Stimulated activated CD8-positive, alpha-beta memory T cell treated with anti-CD3 and anti-CD28 coated beads, Interleukin-7, amount 100 ng/mL, for 24 hours (primary cell): ENCODE data around the gene SPACA4.
"Not testable (repeated sequence)": the region's sequence is repeated elsewhere in the genome, so short reads cannot be mapped to it uniquely, and the experiment has no call there.

Source experiments
- DNase-seq: peaks from one replicate; pipeline ENCODE4 v3.0.0-alpha.2; 2020; ENCODE audit warnings: low read depth

Gene SPACA4

DNA sequence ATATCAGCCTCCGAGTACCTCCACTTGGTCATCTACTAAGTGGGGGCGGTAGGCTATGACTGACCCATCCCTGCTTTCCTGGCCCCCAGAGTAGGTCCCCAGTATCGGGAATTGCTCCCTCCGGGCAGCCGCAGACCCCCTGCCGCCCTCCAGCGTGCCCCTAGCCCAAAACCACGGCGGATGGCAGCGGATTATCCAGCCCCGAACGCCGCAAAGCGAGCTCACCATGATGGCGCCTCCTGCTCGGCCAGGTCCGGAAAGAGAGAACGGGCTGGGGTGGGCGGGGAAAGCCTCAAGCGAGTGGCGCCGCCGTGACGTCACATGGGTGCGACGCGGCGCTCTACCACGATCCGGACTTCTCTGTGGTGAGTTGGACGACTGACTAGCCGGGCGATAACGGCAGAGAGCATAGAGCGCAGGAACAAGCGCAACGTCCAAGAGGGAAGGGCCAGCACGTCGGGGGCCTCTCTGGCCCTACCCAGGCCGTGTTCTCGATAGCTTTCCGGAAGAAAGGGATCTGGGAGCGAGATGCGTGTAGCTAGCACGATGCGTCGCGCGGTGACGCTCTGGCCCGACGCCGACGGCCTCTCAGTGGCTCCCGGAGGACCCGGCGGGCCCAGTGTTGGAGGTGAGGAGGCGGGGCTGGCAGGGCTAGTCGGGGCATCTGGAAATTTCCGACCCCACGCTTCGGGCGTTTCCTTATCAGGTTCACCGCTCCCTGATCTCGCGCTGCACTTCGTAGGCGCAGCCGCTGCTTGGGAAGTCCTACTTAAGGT, 12.6 kb downstream of the SPACA4 start, which contains the start of the genes RPL18 and SPHK2:
Gene RPL18, minus strand, starts transcription at position 263 of the 776 bp plus-strand sequence. Its CDS starts 35 bp downstream, at position 228.
Gene SPHK2, plus strand, starts transcription at position 591 of the 776 bp plus-strand sequence. CDS start 1,009 bp downstream, outside the sequence.
- DNase-seq, result peak; percentile 89

DNA sequence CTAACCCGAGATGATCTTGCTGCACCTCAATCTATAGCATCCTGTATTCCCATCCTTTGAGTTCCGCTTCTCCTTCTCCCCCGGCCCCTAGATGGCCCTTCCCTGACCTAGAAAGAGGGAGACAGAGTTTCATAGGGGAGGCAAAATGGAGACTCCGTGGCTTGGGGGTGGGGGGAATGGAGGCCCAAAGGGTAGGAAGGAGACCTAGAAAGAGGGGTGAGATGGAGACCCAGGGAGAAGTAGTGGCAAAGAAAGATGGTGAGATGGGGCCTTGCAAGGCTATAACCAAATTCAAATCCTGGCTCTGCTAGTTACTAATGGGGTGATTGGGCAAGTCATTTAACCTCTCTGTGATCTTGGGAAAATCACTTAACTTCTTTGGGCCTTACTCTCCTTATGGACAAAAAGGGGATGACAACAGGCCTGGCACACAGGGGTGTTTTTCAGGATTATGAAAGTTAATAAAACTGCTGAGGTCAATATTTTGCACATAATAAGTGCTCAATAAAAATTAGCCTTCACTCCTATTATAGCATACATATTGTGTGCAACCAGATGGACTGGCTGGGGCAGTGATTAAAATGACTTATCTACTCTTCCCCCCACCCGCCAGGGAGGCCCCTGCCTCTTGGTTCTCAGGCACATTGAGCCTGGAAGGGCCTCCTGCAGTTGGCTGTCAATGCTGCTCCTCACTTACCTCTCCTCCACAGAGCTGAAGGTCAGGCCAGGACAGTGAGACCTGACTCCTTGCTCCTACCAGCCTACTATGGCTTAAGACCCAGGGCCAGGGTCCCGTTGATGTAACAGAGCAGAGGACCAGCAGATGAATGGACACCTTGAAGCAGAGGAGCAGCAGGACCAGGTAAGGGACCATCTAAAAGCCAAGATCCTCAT, 13.4 kb downstream of the SPACA4 start:
- DNase-seq, result no peak

DNA sequence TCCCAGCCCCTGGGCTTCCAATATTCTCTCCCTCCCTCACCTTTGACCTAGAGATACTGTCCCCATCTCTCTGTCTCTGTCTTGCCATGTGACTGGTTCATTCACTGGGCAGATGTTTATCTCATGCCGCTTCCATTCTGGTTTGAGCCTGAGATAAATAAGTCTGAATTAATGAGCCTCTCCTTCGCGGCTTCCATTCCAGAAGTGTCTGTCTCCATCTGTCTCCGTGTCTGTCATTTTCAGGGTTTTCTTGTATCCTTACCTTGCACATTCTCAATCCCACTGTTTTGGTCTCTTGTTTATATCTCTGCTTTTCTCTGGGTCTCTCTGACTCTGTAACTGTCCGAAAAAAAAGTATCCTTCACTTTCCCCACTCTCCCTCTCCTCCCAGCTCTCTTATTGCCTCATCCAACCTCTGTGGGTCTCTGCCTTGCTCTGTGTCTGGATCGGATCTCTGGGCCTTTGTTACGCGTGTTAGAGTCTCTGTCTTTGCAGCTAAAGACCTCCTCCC, 17.1 kb downstream of the SPACA4 start:
- DNase-seq, result no peak

DNA sequence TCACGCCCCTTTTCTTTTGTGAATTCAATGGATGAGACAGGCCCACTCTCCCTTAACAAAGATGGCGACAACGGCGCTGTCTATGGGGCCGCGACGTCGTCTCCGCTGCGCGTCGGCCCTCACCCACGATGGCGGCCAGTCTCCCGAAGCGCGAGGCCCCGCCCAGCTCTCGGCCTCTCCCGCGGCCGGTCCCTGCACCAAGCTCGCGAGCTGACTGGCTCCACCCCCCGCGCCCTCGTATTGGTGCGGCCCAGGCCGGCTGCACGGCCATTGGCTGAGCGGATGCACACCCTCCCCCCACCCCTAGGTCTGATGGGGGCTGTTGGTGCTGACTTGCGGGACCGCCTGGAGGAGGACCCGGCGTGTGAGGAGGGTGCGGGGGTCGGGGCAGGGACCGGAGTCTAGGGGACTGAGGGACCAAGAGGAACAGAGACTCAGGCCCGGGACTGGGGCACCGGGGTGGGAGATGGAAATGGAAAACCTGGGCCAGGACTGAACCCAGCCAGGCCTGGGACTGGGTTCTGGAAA, 17.6 kb downstream of the SPACA4 start:
- DNase-seq, result peak; percentile 94

- DNase-seq, result no peak
Observed at GRCh38 chr19:48624791-48625723, 18.5 kb downstream of the SPACA4 start.

GRCh38 chr19:48625891-48626327, 19.4 kb downstream of the SPACA4 start:
- no peak for DNase-seq

- no peak for DNase-seq
Observed at GRCh38 chr19:48627201-48627864, 20.8 kb downstream of the SPACA4 start.

DNA sequence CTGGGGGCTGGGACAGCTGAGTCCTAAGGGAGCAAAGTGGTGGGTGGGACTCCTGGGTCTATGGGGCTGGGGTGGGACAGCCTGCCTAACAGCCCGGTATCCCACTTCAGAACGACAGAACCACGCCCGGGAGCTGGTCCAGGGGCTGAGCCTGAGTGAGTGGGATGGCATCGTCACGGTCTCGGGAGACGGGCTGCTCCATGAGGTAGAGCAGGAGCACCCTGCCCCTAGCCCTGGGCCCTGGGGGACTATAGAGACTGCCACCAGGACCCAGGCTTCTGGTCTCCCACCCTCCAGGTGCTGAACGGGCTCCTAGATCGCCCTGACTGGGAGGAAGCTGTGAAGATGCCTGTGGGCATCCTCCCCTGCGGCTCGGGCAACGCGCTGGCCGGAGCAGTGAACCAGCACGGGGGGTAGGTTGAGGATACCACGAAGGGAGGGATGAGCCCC, 21.3 kb downstream of the SPACA4 start:
- no peak for DNase-seq

DNA sequence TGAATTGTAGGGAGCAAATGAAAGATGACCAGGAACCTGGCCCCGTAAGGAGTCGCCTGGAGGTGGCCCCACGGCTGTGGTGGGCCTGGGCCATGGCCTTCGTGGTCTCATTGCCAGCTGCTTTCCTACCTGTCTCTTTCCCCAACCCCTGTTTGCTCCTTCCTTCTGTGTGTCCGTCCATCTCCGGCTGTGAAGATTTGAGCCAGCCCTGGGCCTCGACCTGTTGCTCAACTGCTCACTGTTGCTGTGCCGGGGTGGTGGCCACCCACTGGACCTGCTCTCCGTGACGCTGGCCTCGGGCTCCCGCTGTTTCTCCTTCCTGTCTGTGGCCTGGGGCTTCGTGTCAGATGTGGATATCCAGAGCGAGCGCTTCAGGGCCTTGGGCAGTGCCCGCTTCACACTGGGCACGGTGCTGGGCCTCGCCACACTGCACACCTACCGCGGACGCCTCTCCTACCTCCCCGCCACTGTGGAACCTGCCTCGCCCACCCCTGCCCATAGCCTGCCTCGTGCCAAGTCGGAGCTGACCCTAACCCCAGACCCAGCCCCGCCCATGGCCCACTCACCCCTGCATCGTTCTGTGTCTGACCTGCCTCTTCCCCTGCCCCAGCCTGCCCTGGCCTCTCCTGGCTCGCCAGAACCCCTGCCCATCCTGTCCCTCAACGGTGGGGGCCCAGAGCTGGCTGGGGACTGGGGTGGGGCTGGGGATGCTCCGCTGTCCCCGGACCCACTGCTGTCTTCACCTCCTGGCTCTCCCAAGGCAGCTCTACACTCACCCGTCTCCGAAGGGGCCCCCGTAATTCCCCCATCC, 22.1 kb downstream of the SPACA4 start:
- DNase-seq, result no peak

DNA sequence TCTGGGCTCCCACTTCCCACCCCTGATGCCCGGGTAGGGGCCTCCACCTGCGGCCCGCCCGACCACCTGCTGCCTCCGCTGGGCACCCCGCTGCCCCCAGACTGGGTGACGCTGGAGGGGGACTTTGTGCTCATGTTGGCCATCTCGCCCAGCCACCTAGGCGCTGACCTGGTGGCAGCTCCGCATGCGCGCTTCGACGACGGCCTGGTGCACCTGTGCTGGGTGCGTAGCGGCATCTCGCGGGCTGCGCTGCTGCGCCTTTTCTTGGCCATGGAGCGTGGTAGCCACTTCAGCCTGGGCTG, 22.7 kb downstream of the SPACA4 start:
- no peak for DNase-seq

DNA sequence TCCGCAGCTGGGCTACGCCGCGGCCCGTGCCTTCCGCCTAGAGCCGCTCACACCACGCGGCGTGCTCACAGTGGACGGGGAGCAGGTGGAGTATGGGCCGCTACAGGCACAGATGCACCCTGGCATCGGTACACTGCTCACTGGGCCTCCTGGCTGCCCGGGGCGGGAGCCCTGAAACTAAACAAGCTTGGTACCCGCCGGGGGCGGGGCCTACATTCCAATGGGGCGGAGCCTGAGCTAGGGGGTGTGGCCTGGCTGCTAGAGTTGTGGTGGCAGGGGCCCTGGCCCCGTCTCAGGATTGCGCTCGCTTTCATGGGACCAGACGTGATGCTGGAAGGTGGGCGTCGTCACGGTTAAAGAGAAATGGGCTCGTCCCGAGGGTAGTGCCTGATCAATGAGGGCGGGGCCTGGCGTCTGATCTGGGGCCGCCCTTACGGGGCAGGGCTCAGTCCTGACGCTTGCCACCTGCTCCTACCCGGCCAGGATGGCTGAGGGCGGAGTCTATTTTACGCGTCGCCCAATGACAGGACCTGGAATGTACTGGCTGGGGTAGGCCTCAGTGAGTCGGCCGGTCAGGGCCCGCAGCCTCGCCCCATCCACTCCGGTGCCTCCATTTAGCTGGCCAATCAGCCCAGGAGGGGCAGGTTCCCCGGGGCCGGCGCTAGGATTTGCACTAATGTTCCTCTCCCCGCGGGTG, 23.2 kb downstream of the SPACA4 start:
- DNase-seq, result no peak

DNA sequence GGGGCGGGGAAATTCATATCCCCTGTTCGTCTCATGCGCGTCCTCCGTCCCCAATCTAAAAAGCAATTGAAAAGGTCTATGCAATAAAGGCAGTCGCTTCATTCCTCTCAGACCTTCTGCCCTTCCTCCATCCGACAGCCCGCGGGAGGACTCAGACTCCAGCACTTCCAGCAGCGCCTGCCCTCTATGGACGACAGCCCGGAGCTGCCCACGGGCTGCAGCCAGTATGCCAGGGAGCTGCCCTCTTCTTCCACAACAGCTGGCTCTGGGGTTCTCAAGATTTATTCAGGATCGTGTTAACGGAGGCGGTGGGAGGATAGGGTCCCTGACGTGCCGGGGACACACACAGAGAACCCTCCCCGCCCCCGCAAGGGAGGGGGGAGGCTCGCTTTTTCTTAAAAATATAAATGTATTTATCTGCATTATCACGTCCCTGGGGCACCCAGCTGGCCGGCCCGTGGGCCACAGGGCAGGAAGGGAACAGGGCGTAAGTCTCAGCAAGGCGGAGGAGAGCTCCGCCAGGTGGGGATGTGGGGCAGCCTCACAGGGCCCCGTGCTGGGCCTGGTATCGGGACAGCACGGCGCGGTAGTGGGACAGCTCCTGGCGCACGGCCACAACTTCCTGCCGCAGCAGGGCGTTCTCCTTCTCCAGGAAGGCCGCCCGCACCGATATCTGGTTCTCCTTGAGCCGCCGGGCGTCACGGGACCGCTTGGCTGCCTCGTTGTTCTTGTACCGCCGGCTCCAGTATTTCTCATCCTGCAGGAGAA, 23.9 kb downstream of the SPACA4 start:
- DNase-seq, result no peak

DNA sequence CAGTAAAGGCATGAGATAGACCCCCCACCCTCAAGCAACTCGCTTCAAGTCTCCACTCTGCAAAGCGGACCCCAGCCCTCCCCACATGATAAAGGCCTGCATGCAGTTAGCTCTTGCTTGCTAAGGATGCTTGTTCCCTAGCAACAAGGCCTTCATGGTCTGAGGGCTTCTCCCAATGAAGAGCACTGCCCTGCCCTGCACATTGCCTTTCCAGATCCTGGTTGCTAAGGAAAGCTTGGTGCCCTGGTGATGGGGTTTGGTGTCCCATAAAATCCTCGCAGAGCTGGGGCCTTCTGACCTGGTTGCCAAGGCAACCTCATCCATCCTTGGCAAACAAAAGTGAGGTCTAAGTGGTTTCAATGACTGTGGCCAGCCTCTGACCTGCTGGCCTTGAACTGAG, 24.7 kb downstream of the SPACA4 start:
- DNase-seq, result no peak

- not testable (repeated sequence) for DNase-seq
Observed at GRCh38 chr19:48632286-48632685, 25.7 kb downstream of the SPACA4 start.

- no peak for DNase-seq
Observed at GRCh38 chr19:48632692-48633147, 26.2 kb downstream of the SPACA4 start.

- DNase-seq, result no peak
Observed at GRCh38 chr19:48633148-48634035, 26.9 kb downstream of the SPACA4 start.

GRCh38 chr19:48634036-48634342, 27.4 kb downstream of the SPACA4 start:
- DNase-seq, result no peak
